HG03378 (cell line): ENCODE measurements around the gene ADAMTS15.

ENCODE experiments used
- ATAC-seq: cut with Tn5 transposase; IDR thresholded peaks from one replicate; pipeline ENCODE4 v1.9.1; 2021; ENCODE audit warnings: mild to moderate bottlenecking, moderate library complexity; ENCODE audit not compliant: unreplicated experiment

The ADAMTS15 gene

GRCh38 chr11:130448416-130449309 is at the start of gene ADAMTS15:
Gene ADAMTS15, plus strand, starts transcription at chr11:130448645. Its CDS starts 329 bp downstream, at chr11:130448974.
- ATAC-seq = no peak

GRCh38 chr11:130399196-130399595 is 49.2 kb upstream of the ADAMTS15 start:
- ATAC-seq = no peak

- ATAC-seq = no peak
These were observed 47.5 kb upstream of the ADAMTS15 start for GRCh38 chr11:130400781-130401483.

GRCh38 chr11:130402570-130402969 is 45.9 kb upstream of the ADAMTS15 start:
- no peak for ATAC-seq

GRCh38 chr11:130403271-130403804 is 45.1 kb upstream of the ADAMTS15 start:
- ATAC-seq = no peak

- ATAC-seq = no peak
These were observed 44.5 kb upstream of the ADAMTS15 start for GRCh38 chr11:130403967-130404366.

- ATAC-seq = no peak
These were observed 43.7 kb upstream of the ADAMTS15 start for GRCh38 chr11:130404727-130405126.

- no peak for ATAC-seq
These were observed 43.0 kb upstream of the ADAMTS15 start for GRCh38 chr11:130405428-130405827.

GRCh38 chr11:130407978-130408377 is 40.5 kb upstream of the ADAMTS15 start:
- no peak for ATAC-seq

GRCh38 chr11:130408401-130408890 is 40.0 kb upstream of the ADAMTS15 start:
- ATAC-seq = no peak

GRCh38 chr11:130408901-130409300 is 39.5 kb upstream of the ADAMTS15 start:
- no peak for ATAC-seq

- ATAC-seq = no peak
These were observed 38.7 kb upstream of the ADAMTS15 start for GRCh38 chr11:130409594-130410388.

GRCh38 chr11:130411223-130411622 is 37.2 kb upstream of the ADAMTS15 start:
- ATAC-seq = no peak

GRCh38 chr11:130413405-130414106 is 34.9 kb upstream of the ADAMTS15 start:
- ATAC-seq = no peak

- no peak for ATAC-seq
These were observed 34.1 kb upstream of the ADAMTS15 start for GRCh38 chr11:130414107-130415080.

GRCh38 chr11:130415731-130416529 is 32.5 kb upstream of the ADAMTS15 start:
- ATAC-seq = no peak

GRCh38 chr11:130416530-130416882 is 31.9 kb upstream of the ADAMTS15 start:
- no peak for ATAC-seq

GRCh38 chr11:130416906-130417305 is 31.5 kb upstream of the ADAMTS15 start:
- no peak for ATAC-seq
